Measurements from ENCODE around the gene APOH.

The APOH gene

GRCh38 chr17:66228887-66229782 is at the start of gene APOH:
Gene APOH, minus strand, starts transcription at chr17:66229415. Its CDS starts 36 bp downstream, at chr17:66229379.
- no peaks in the 10 kb centered on the region for H3K9me3 ChIP-seq (ENCODE audit: insufficient read depth, low read length)
- DNase-seq (ENCODE audit: low read depth, low spot score): no peak
- TF ChIP-seq ZNF274 (IDR thresholded peaks at IDR 0.05; ENCODE audit: low read depth, low read length) (no peak), YY1 (IDR thresholded peaks at IDR 0.05; ENCODE audit: insufficient read depth, insufficient read length) (no peak), SUZ12 (IDR thresholded peaks at IDR 0.05; ENCODE audit: extremely low read depth, insufficient read depth, insufficient read length) (no peak)
- H3K36me3 ChIP-seq (ENCODE audit: insufficient read depth, insufficient read length, low read length): no peaks in the 10 kb centered on the region
- no peaks in the 10 kb centered on the region for H3K27me3 ChIP-seq (ENCODE audit: insufficient read depth, insufficient read length)
- no peaks in the 10 kb centered on the region for H3K4me1 ChIP-seq (ENCODE audit: insufficient read depth, insufficient read length)
- no peak within 1 kb of the TSS for H3K4me3 ChIP-seq (ENCODE audit: insufficient read length, low read depth)
- H3K9ac ChIP-seq (ENCODE audit: insufficient read length, low read depth): no peak within 1 kb of the TSS

- no peak for DNase-seq (ENCODE audit: low read depth, low spot score)
- no peak overlapping the region for H3K4me3 ChIP-seq (ENCODE audit: insufficient read length, low read depth)
- no peaks in the 10 kb centered on the region for H3K36me3 ChIP-seq (ENCODE audit: insufficient read depth, insufficient read length, low read length)
- H3K9me3 ChIP-seq (ENCODE audit: insufficient read depth, low read length): no peaks in the 10 kb centered on the region
- H3K9ac ChIP-seq (ENCODE audit: insufficient read length, low read depth): no peak overlapping the region
- H3K4me1 ChIP-seq (ENCODE audit: insufficient read depth, insufficient read length): no peaks in the 10 kb centered on the region
- no peak for TF ChIP-seq SUZ12 (IDR thresholded peaks at IDR 0.05; ENCODE audit: extremely low read depth, insufficient read depth, insufficient read length)
- TF ChIP-seq ZNF274 (IDR thresholded peaks at IDR 0.05; ENCODE audit: low read depth, low read length): no peak
- no peak for TF ChIP-seq YY1 (IDR thresholded peaks at IDR 0.05; ENCODE audit: insufficient read depth, insufficient read length)
- H3K27me3 ChIP-seq (ENCODE audit: insufficient read depth, insufficient read length): no peaks in the 10 kb centered on the region
These were observed 48.0 kb upstream of the APOH start for GRCh38 chr17:66277191-66277590.

GRCh38 chr17:66276328-66276937 is 47.2 kb upstream of the APOH start:
- TF ChIP-seq ZNF274 (IDR thresholded peaks at IDR 0.05; ENCODE audit: low read depth, low read length) (no peak), SUZ12 (IDR thresholded peaks at IDR 0.05; ENCODE audit: extremely low read depth, insufficient read depth, insufficient read length) (no peak), YY1 (IDR thresholded peaks at IDR 0.05; ENCODE audit: insufficient read depth, insufficient read length) (no peak)
- Histone ChIP-seq H3K9ac (ENCODE audit: insufficient read length, low read depth) (no peak overlapping the region), H3K27me3 (ENCODE audit: insufficient read depth, insufficient read length) (no peaks in the 10 kb centered on the region), H3K36me3 (ENCODE audit: insufficient read depth, insufficient read length, low read length) (no peaks in the 10 kb centered on the region), H3K4me1 (ENCODE audit: insufficient read depth, insufficient read length) (no peaks in the 10 kb centered on the region), H3K4me3 (ENCODE audit: insufficient read length, low read depth) (no peak overlapping the region), H3K9me3 (ENCODE audit: insufficient read depth, low read length) (peaks cover 4% of the 10 kb centered on the region)
- DNase-seq (ENCODE audit: low read depth, low spot score): no peak

- Histone ChIP-seq H3K27me3 (ENCODE audit: insufficient read depth, insufficient read length) (no peaks in the 10 kb centered on the region), H3K9me3 (ENCODE audit: insufficient read depth, low read length) (peaks cover 8% of the 10 kb centered on the region), H3K4me1 (ENCODE audit: insufficient read depth, insufficient read length) (no peaks in the 10 kb centered on the region), H3K36me3 (ENCODE audit: insufficient read depth, insufficient read length, low read length) (no peaks in the 10 kb centered on the region), H3K4me3 (ENCODE audit: insufficient read length, low read depth) (no peak overlapping the region), H3K9ac (ENCODE audit: insufficient read length, low read depth) (no peak overlapping the region)
- TF ChIP-seq SUZ12 (IDR thresholded peaks at IDR 0.05; ENCODE audit: extremely low read depth, insufficient read depth, insufficient read length): no peak
- TF ChIP-seq YY1 (IDR thresholded peaks at IDR 0.05; ENCODE audit: insufficient read depth, insufficient read length): no peak
- TF ChIP-seq ZNF274 (IDR thresholded peaks at IDR 0.05; ENCODE audit: low read depth, low read length): no peak
- DNase-seq (ENCODE audit: low read depth, low spot score): no peak
These were observed 46.4 kb upstream of the APOH start for GRCh38 chr17:66275651-66276050.

- Histone ChIP-seq H3K36me3 (ENCODE audit: insufficient read depth, insufficient read length, low read length) (no peaks in the 10 kb centered on the region), H3K27me3 (ENCODE audit: insufficient read depth, insufficient read length) (no peaks in the 10 kb centered on the region), H3K4me1 (ENCODE audit: insufficient read depth, insufficient read length) (no peaks in the 10 kb centered on the region), H3K4me3 (ENCODE audit: insufficient read length, low read depth) (no peak overlapping the region), H3K9me3 (ENCODE audit: insufficient read depth, low read length) (peaks cover 15% of the 10 kb centered on the region), H3K9ac (ENCODE audit: insufficient read length, low read depth) (no peak overlapping the region)
- DNase-seq (ENCODE audit: low read depth, low spot score): no peak
- TF ChIP-seq ZNF274 (IDR thresholded peaks at IDR 0.05; ENCODE audit: low read depth, low read length) (no peak), YY1 (IDR thresholded peaks at IDR 0.05; ENCODE audit: insufficient read depth, insufficient read length) (no peak), SUZ12 (IDR thresholded peaks at IDR 0.05; ENCODE audit: extremely low read depth, insufficient read depth, insufficient read length) (no peak)
These were observed 44.3 kb upstream of the APOH start for GRCh38 chr17:66273586-66273848.

- Histone ChIP-seq H3K27me3 (ENCODE audit: insufficient read depth, insufficient read length) (no peaks in the 10 kb centered on the region), H3K4me3 (ENCODE audit: insufficient read length, low read depth) (no peak overlapping the region), H3K9me3 (ENCODE audit: insufficient read depth, low read length) (peaks cover 15% of the 10 kb centered on the region), H3K4me1 (ENCODE audit: insufficient read depth, insufficient read length) (no peaks in the 10 kb centered on the region), H3K36me3 (ENCODE audit: insufficient read depth, insufficient read length, low read length) (no peaks in the 10 kb centered on the region), H3K9ac (ENCODE audit: insufficient read length, low read depth) (no peak overlapping the region)
- no peak for DNase-seq (ENCODE audit: low read depth, low spot score)
- TF ChIP-seq YY1 (IDR thresholded peaks at IDR 0.05; ENCODE audit: insufficient read depth, insufficient read length): no peak
These were observed 43.8 kb upstream of the APOH start for GRCh38 chr17:66272811-66273585.

- H3K9me3 ChIP-seq (ENCODE audit: insufficient read depth, low read length): peaks cover 15% of the 10 kb centered on the region
- no peaks in the 10 kb centered on the region for H3K27me3 ChIP-seq (ENCODE audit: insufficient read depth, insufficient read length)
- no peak overlapping the region for H3K9ac ChIP-seq (ENCODE audit: insufficient read length, low read depth)
- no peak overlapping the region for H3K4me3 ChIP-seq (ENCODE audit: insufficient read length, low read depth)
- TF ChIP-seq SUZ12 (IDR thresholded peaks at IDR 0.05; ENCODE audit: extremely low read depth, insufficient read depth, insufficient read length): no peak
- no peak for TF ChIP-seq ZNF274 (IDR thresholded peaks at IDR 0.05; ENCODE audit: low read depth, low read length)
- TF ChIP-seq YY1 (IDR thresholded peaks at IDR 0.05; ENCODE audit: insufficient read depth, insufficient read length): no peak
- H3K4me1 ChIP-seq (ENCODE audit: insufficient read depth, insufficient read length): no peaks in the 10 kb centered on the region
- no peaks in the 10 kb centered on the region for H3K36me3 ChIP-seq (ENCODE audit: insufficient read depth, insufficient read length, low read length)
- DNase-seq (ENCODE audit: low read depth, low spot score): no peak
These were observed 42.3 kb upstream of the APOH start for GRCh38 chr17:66271512-66271911.

Data from NT2/D1 (cell line).